ENCODE data around the gene SNX20. TPM values are rescaled to one million over a fixed set of nuclear protein-coding genes. Genes with fewer than 3 reads are reported as not detected.

SNX20 gene
- total and polyA plus RNA-seq, 10 of the 15 experiments (the other 5 are each of a cell fraction or from before 2014, with no cell fraction given): 4.6 to 30.8 (median 21.9) TPM

DNA sequence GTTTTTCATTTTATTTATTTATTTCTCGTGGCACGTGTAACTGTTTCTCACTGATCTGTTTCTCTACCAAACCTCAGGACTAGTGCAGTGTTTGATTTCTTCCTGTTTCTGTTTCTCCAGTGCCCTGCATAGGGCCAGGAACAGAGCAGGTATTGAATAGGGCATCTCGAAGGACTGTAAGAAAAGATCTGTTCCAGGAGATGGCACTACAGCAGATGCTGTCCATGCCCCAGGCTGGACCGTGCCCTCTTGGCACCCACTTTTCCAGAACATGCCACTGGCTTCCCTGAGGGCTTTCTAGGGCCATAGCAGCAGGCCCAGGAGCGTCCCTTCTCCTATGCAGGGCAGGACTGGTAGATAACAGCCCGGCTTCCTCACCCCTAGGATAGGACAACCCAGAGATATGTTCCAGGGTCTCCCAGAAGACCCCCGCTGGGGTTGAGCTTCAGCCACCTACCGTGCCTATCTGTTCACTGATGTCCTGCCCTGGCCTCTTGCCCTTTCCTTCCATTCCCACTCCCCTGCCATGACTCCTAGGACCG, 4.4 kb downstream of the SNX20 start (continued):
- TF ChIP-seq, protein P1, sequence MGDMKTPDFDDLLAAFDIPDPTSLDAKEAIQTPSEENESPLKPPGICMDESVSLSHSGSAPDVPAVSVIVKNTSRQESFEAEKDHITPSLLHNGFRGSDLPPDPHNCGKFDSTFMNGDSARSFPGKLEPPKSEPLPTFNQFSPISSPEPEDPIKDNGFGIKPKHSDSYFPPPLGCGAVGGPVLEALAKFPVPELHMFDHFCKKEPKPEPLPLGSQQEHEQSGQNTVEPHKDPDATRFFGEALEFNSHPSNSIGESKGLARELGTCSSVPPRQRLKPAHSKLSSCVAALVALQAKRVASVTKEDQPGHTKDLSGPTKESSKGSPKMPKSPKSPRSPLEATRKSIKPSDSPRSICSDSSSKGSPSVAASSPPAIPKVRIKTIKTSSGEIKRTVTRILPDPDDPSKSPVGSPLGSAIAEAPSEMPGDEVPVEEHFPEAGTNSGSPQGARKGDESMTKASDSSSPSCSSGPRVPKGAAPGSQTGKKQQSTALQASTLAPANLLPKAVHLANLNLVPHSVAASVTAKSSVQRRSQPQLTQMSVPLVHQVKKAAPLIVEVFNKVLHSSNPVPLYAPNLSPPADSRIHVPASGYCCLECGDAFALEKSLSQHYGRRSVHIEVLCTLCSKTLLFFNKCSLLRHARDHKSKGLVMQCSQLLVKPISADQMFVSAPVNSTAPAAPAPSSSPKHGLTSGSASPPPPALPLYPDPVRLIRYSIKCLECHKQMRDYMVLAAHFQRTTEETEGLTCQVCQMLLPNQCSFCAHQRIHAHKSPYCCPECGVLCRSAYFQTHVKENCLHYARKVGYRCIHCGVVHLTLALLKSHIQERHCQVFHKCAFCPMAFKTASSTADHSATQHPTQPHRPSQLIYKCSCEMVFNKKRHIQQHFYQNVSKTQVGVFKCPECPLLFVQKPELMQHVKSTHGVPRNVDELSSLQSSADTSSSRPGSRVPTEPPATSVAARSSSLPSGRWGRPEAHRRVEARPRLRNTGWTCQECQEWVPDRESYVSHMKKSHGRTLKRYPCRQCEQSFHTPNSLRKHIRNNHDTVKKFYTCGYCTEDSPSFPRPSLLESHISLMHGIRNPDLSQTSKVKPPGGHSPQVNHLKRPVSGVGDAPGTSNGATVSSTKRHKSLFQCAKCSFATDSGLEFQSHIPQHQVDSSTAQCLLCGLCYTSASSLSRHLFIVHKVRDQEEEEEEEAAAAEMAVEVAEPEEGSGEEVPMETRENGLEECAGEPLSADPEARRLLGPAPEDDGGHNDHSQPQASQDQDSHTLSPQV (IDR thresholded peaks at IDR 0.05): no peak
- TF ChIP-seq SREBF2 (IDR thresholded peaks at IDR 0.05; ENCODE audit: low read length) (no peak), BACH1 (IDR thresholded peaks at IDR 0.05; ENCODE audit: borderline replicate concordance) (no peak)
- TF ChIP-seq, protein P2, sequence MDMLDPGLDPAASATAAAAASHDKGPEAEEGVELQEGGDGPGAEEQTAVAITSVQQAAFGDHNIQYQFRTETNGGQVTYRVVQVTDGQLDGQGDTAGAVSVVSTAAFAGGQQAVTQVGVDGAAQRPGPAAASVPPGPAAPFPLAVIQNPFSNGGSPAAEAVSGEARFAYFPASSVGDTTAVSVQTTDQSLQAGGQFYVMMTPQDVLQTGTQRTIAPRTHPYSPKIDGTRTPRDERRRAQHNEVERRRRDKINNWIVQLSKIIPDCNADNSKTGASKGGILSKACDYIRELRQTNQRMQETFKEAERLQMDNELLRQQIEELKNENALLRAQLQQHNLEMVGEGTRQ (IDR thresholded peaks at IDR 0.05; ENCODE audit: borderline replicate concordance, low read depth, low read length): no peak
- TF ChIP-seq, protein P3, sequence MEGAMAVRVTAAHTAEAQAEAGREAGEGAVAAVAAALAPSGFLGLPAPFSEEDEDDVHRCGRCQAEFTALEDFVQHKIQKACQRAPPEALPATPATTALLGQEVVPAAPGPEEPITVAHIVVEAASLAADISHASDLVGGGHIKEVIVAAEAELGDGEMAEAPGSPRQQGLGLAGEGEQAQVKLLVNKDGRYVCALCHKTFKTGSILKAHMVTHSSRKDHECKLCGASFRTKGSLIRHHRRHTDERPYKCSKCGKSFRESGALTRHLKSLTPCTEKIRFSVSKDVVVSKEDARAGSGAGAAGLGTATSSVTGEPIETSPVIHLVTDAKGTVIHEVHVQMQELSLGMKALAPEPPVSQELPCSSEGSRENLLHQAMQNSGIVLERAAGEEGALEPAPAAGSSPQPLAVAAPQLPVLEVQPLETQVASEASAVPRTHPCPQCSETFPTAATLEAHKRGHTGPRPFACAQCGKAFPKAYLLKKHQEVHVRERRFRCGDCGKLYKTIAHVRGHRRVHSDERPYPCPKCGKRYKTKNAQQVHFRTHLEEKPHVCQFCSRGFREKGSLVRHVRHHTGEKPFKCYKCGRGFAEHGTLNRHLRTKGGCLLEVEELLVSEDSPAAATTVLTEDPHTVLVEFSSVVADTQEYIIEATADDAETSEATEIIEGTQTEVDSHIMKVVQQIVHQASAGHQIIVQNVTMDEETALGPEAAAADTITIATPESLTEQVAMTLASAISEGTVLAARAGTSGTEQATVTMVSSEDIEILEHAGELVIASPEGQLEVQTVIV (IDR thresholded peaks at IDR 0.05; ENCODE audit: borderline replicate concordance, partially characterized antibody): no peak

Data from GM12878 (cell line).